Activated CD4-positive, alpha-beta T cell treated with anti-CD3 and anti-CD28 coated beads, Interleukin-2, amount 50 U/mL, for 4 hours (primary cell): ENCODE measurements around the gene ZNF148.
"Not testable (repeated sequence)": the region's sequence is repeated elsewhere in the genome, so short reads cannot be mapped to it uniquely, and the experiment has no call there.

Experiments
- DNase-seq, 2 experiments: peaks; one replicate each; pipeline ENCODE4 v3.0.0-alpha.2; 2020

The ZNF148 gene

DNA sequence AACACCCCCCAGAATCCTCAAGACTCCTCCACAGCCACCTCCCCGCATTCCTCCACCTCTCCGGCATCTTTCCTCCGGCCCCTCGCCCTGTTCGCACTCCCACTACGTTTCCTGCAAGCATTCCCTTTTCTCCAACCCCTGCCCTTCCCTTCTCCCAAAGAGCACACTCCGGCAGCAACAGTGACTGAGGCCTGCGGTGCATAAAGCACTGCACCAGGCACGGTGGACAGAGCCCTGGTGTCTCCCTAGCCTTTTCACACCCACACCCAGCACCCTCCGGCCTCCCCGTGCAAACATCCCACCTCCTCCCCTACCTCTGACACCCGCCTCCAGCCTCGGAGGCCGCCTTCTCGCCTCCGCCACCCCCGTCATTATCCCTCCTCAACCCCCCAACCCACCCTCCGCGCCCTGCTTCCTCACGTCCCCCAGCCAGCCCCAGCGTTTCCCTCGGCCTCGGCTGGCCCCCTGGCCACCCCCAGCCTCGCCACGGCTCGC lies 577 bp downstream of the ZNF148 start:
- peak; percentile 30 to 44 for DNase-seq

DNA sequence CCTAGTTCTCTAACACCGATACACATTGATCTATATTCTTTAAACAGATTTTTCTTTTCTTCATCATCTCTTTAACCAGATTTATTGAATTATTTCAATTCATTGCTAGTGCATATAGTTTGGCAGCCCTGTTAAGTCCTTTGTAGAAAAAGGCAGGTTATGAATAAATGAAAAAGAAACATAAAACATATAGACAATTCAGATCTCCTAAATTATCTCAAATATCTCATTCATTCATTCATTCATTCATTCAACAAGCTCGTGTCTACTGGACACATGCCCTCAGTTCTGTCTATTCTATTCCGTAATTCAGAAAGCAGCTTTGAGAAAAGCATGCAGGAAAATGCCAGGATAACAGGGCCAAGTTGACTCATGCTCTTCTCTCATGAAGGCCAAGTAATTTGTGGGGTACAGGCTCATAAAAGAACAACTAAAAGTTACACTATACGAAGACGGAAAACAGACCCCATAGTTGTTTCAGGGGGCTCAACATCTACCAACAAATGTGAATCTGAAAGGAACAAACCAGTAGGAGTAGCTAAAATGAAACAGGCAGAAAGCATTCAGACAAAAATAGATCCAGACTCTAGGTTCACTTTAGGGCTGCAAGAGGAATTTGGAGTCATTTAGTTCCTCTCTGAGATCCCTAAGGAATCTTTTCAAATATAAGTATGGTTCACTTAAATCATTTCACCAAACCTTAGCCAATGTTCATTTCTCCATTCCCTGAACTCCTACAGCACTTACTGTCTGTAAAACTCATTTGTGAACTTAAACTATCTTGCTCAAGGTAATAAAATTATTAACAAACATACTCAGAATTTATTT lies 7.5 kb downstream of the ZNF148 start:
- DNase-seq = no peak

DNA sequence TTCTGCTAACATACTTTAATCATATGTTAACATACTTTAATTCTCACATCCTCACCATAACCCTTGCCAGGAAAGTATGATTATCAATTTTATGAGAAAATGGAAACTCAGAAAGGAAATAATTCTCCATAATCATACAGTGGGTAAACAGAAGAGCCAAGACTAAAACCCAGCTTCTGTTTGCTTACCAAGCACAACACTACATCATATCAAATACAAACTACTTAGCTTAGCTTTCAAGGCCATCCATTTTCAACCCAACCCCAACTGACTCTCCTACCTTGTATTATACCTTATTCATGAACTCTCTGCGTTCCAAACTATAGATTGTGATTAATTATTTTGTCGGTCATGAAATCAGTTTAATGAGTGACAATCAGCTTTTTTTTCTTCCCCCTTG lies 9.0 kb downstream of the ZNF148 start:
- DNase-seq = no peak

DNA sequence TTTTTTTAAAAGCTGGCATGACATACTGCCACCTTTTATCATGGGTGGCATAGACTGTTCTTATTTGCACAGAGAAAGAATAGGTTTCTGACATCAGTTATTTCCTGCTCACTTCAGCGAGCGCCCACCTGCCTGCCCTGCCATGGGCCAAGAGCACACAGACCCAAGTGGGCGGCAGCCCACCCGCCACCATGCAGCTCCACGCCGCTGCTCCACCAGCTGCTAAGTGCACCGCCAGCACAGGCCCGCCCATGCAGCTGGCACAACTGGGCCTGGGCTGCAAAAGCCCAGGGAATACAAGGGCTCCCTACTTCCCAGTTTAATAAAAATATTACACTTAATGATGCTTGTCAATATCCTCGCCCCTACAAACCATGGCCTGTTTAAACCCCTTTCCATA lies 15.4 kb downstream of the ZNF148 start:
- DNase-seq = no peak

DNA sequence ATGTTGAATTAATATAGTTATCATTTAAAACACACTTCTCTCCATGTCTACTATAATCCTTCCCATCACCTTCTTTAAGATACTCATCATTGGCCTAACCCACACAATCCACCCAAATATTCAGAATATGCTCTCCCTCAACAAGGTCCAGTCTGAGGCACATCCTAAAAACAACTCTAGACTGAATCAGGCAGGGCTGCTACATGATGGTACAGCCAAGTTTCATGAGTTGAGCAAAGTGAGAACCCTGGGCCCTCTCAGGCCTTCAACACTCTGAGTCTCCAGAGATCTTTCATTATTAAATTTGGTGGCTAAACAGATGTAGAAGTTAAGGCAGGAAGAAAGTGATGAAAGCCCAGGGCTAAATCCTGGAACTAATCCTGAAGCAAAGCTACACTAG lies 16.2 kb downstream of the ZNF148 start:
- no peak for DNase-seq

DNA sequence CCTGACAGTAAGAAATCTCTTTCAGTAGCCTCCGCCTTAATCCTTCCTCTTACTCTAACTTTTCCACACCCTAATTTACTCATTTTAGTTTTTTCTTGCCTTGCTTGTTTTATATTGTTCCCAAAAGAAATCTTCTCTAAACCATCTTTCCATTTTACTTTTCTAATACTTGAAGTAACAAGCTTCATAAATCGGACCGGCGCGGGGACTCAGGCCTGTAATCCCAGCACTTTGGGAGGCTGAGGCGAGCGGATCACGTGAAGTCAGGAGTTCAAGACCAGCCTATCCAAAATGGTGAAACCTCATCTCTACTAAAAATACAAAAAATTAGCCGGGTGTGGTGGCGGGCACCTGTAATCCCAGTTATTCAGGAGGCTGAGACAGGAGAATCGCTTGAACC lies 17.3 kb downstream of the ZNF148 start:
- no peak for DNase-seq

DNA sequence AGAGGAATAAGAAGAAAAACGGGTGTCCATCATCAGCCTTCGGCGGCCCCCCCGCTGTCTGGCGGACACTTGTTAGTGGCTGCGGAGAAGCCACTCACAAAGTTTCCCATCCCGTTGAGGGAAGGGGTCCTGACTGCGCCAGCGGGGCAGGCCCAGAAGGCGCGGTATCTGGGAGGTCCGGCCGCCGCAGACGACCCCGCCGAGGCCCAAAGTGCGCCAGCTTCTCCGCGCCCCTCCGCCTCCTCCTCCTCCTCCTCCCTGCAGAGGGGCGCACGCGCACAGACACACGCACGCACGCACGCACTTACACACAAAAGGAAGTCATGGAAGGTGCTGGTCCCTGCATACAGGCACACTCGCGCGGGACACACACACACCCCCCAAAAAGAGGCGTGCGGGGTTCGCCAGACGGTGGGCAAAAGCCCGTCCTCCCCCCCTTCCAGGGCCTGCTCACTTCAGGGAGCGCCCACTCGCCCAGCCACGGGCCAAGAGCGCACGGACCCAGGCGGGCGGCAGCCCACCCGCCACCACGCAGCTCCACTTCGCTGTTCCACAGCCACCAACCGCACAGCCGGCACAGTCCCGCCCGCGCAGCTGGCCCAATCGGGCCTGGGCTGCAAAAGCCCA lies 18.0 kb downstream of the ZNF148 start:
- DNase-seq = peak; percentile 38 to 43

DNA sequence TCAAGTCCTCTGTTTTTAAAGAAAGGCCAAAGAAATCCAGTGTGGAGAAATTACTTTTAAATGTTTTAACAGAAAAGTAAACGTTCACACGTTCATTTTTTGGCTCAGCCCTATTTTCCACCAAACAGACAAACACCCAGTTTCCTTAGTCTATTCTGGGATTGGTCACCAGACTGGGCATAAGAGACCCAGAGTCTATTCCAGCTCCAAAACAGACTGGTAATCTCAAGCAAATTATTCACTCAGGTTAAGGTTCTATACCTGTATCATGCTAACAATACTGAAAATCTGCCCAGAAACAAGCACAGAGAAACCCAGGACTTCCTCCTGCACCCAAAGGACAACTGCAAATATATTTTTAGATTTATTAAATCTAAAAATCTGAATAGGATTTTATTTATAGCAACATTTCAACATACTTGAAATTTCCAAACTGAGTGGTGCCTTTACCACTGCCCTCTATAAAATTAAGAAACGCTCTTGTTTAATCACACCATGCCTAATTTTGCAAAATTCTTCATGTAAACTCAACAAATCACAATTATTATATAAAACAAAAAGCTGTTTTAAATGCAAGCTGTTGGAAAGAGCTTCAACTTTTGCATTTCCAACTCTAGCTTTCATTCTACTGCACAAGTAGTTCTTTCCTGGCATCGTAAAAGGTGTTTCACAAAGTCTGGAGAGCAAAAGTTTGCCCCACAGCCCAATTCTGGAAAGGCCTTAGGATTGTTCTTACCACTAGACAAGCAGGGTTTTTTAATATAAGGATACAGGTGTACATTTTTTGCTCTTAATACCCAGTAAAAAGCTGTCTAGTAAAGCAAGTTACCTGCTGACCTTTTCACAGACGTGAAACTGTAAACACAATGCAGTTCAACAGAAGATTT lies 18.7 kb downstream of the ZNF148 start:
- no peak for DNase-seq

DNA sequence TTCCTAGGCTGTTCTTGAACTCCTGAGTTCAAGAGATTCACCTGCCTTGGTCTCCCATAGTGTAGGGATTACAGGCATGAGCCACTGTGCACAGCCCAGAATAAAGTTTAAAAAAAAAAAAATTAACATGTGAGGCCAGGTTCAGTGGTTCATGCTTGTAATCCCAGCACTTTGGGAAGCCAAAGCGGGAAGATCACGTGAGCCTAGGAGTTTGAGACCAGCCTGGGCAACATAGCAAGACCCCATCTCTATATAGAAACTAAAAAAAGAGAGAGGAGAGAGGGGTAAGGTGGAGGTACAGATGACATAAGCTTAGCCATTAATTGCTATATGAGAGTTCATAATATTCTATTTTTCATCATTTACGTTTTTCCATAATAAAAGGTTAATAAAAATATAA lies 21.5 kb downstream of the ZNF148 start:
- no peak for DNase-seq

DNA sequence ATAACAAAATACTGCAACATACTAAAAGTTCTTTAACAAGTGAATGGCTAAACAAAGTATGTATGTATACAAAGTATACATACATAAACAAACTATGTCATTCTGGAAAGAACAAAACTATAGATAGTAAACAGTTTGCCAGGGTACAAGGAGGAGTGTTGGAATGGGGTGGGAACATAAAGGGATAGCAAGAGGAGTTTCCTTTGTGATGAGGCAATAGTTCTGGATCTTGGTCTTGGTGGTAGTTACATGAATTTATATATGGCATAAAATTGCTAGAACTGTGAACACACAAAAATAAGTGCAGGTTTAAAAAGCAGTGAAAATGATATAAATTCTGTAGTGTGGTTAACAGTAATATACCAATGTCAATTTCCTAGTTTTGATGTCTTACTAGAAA lies 22.0 kb downstream of the ZNF148 start:
- no peak for DNase-seq

DNA sequence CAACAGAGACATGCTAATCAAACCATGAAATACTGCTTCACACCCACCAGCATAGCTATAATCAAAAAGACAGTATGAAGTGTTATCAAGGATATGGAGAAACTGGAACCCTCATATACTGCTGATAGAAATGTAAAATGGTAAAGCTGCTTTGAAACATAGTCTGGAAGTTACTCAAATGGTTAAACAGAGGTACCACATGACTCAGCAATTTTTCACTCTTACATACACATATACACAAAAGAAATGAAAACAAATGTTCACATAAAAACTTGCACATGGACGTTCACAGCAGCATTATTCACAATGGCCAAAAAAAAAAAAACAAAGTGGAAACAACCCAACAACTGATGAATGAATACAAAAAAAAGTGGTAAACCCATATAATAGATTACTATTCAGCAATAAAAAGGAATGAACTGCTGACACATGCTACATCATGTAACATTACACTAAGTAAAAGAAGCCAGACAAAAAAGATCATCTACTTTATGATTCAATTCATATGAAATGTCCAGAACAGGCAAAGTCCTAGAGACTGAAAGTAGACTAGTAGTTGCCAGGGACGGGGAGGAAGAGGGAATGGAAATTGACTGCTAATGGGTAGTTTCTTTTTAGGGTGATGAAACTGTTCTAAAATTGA lies 23.2 kb downstream of the ZNF148 start:
- no peak for DNase-seq

DNA sequence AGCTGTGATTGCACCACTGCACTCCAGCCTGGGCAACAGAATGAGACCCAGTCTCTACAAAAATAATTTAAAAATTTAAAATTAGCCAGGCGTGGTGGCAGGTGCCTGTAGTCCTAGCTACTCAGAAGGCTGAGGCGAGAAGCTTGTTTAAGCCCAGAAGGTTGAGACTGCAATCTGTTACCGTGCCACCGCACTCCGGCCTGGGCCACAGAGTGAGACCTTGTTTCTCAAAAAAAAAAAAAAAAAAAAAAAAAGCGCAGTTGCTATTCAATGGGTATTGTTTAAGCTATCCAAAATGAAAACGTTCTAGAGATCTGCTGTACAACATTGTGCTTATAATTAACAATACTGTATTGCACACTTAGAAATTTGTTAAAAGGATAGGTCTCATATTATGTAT lies 24.0 kb downstream of the ZNF148 start:
- no peak for DNase-seq

DNA sequence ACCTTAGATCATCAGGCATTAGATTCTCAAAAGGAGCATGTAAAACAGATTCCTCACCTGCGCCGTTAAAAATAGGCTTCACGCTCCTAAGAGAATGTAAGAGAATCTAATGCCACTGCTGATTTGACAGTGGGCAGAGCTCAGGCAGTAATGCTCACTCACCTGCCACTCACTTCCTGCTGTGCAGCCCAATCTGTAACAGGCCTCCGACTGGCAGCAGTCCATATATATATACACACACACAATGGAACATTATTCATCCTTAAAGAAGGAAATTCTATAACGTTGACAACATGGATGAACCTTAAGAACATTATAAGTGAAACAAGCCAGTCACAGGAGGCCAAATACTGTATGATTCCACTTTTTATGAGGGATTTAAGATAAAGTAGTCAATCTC lies 24.5 kb downstream of the ZNF148 start:
- no peak for DNase-seq

DNA sequence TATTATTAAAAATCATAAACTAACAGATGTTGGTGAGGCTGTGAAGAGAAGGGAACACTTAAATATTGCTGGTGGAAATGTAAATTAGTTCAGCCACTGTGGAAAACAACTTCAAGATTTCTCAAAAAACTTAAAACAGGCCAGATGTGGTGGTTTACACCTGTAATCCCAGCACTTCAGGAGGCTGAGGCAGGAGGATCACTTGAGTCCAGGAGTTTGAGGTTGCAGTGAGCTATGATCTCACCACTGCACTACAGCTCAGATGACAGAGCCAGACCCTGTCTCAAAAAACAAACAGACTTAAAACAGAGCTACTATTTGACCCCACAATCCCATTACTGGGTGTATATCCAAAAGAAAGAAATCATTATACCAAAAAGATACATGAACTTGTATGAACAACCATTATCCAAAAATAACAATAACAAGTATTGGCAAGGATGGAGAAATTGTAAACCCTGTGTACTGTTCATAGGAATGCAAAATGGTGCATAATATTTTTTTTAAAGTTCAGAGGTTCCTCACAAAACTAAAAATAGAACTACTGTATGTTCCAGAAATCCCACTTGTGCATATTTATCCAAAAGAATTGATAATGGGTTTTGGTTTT lies 25.5 kb downstream of the ZNF148 start:
- no peak for DNase-seq

DNA sequence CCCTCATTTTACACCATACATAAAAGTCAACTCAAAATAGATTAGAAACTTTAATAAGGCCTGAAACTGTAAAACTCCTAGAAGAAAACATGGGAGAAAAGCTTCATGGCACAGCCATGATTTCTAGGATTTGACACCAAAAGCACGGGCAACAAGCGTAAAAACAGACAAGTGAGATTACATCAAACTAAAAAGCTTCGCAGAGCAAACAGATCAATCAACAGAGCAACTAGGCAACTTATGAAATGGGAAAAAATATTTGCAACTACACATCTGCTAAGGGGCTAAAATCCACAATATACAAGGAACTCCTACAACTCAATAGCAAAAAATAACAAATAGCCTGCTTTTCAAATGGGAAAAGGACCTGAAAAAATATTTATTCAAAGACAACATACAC lies 26.1 kb downstream of the ZNF148 start:
- DNase-seq = no peak

DNA sequence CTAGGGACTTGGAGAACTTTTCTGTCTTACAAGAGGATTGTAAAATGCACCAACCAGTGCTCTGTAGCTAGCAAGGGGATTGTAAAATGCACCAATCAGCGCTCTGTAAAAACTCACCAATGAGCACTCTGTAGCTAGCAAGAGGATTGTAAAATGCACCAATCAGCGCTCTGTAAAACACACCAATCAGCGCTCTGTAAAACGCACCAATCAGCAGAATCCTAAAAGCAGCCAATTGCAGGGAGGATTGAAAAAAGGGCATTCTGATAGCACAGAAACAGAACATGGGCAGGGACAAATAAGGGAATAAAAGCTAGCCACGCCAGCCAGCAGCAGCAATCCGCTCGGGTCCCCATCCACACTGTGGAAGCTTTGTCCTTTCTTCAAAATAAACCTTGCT lies 31.8 kb downstream of the ZNF148 start:
- not testable (repeated sequence) for DNase-seq

DNA sequence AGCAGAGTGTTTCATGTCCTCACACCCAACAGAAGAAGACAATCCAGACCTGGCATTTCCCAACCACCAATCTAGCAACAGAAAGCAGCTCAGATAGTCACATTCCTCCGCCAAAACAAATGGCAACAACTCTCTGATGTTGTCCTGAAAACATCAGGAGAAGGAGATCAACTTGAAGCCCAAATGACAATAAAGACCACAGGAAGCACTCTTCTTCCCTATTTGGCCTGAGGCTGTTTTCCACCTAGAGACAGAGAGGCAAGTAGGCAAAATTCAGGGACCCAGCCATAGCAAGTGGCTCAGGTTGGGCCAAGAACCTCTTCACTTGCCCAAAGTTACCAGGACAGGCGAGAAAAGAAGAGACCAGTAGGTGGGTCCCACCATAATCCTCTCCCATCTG lies 35.0 kb downstream of the ZNF148 start:
- DNase-seq = no peak

DNA sequence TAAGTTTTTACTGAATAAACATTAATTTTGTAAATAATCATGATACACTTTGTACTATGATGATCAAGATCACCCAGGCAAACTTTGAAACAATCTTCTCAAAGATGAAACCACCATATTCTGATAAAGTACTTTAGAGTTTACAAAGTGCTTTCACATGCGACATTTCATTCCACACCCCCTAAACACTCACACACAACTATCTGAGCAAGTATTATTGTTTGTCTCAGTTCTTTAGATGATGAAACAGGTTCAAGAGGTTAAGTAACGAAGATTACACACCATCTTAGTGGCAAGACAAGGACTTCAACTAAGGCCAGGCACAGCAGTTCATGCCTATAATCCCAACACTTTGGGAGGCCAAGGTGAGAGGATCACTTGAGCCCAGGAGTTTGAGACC lies 37.6 kb downstream of the ZNF148 start:
- no peak for DNase-seq

DNA sequence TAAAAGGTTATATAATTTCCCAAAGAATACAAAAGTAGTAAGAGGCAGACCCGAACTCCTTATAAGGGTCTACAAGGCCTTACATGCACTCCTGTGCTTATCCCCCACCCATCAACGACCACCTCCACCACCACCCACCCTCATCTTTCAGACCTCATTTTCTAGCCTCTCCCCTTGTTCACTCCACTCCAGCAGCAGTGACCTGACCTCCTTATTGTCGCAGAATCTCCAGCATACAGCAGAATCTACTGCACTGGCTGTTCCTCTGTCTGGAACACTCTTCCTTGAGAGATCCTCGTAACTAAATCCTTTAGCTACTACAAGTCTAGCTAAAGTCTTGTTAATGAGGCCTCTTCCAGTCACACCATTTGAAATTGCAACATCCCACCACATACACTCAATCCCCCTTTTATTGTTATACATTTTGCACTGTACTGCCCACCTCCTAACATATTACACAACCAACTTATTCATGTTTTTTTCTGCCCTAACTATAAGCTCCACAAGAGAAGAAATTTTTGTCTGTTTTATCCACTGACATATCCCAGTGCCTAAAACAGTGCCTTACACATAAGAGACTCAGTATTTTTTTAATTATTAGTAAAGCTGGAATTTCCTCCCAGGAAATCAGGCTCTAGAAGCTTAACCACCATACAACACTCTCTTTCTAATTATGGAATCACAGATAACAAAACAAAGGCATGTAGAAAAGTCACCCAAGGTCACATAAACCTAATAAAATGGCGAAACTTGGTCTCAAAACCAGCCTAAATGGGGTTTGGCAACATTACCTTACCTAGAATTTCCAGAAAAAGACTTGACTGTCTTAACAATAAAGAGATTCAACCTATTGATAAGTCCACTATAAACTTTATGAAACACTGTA lies 40.2 kb downstream of the ZNF148 start:
- DNase-seq = no peak

DNA sequence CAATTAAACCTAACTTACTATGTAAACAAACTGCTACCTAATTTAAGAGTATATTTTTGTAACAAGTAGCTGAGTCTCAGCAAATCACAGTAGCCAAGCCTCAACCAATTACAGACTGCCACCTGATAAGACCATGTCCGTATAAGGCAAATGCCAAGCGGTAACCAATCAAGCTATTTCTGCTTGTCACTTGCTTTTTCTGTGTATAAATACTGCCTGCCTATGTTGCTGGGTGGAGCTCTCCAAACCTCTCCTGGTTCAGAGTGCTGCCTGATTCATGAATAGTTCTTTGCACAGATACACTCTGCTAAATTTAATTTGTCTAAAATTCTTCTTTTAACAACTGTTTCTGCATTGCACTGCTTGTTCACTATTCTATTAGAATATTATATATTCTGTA lies 42.6 kb downstream of the ZNF148 start:
- DNase-seq = no peak

DNA sequence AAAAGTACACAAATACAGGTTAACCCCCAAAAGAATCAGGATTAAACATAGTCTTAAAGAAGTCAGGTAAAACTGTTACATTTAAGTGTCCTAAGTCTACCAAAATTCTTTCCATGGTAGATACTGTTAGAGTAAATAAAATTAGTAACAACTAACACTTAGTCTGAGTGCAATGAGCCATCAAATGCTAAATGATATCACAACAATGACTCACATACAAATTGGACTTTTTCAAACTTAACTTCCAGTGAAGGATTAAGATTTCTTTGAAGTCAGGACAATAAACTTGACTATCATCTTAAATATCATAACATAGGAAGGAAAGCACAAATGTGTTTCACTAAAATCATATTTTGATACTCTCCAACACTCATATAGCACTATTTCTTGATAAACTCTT lies 43.9 kb downstream of the ZNF148 start:
- no peak for DNase-seq

DNA sequence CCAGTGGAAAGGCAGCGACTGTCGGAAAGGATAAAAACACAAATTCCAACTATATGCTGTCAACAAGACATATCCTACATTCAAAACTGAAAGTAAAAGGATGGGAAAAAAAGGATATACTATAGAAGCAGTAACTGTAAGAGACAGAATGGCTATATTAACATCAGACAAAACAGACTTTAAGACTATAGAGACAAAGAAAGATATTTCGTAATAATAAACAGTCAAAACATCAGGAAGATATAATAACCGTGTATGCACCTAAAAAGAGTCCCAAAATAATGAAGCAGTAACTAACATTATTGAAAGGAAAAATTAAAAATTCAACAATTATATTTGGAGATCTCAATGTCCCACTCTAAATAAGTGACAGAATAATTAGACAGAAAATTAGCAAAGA lies 48.2 kb downstream of the ZNF148 start:
- no peak for DNase-seq
